HG02798 (cell line): ENCODE results near the gene PLXND1.

Source experiments
- ATAC-seq: cut with Tn5 transposase; IDR thresholded peaks from one replicate; pipeline ENCODE4 v1.9.1; 2021; ENCODE audit warnings: mild to moderate bottlenecking; ENCODE audit not compliant: unreplicated experiment, poor library complexity

Gene PLXND1

GRCh38 chr3:129535075-129535474 is 71.4 kb downstream of the PLXND1 start:
- ATAC-seq, result no peak

- ATAC-seq, result no peak
These were observed 71.9 kb downstream of the PLXND1 start for GRCh38 chr3:129534428-129535027.

- no peak for ATAC-seq
These were observed 73.1 kb downstream of the PLXND1 start for GRCh38 chr3:129533406-129533805.

GRCh38 chr3:129532261-129532660 is 74.2 kb downstream of the PLXND1 start:
- no peak for ATAC-seq

- ATAC-seq, result no peak
These were observed 74.8 kb downstream of the PLXND1 start for GRCh38 chr3:129531699-129532098.

GRCh38 chr3:129530821-129531220 is 75.7 kb downstream of the PLXND1 start:
- ATAC-seq, result no peak

GRCh38 chr3:129530251-129530791 is 76.2 kb downstream of the PLXND1 start:
- no peak for ATAC-seq

GRCh38 chr3:129529436-129530210 is 76.9 kb downstream of the PLXND1 start:
- no peak for ATAC-seq

- ATAC-seq, result no peak
These were observed 77.8 kb downstream of the PLXND1 start, which contains the start of gene RHO for GRCh38 chr3:129528589-129529100. RHO (plus strand) TSS chr3:129528639; CDS start chr3:129528734, 95 bp downstream.

- ATAC-seq, result no peak
These were observed 79.2 kb downstream of the PLXND1 start for GRCh38 chr3:129527262-129527661.

GRCh38 chr3:129526121-129526900 is 80.2 kb downstream of the PLXND1 start:
- peak; percentile 80 for ATAC-seq

GRCh38 chr3:129525341-129525968 is 81.0 kb downstream of the PLXND1 start:
- no peak for ATAC-seq

- no peak for ATAC-seq
These were observed 82.4 kb downstream of the PLXND1 start for GRCh38 chr3:129524081-129524480.

GRCh38 chr3:129522953-129523352 is 83.5 kb downstream of the PLXND1 start:
- no peak for ATAC-seq

- no peak for ATAC-seq
These were observed 84.9 kb downstream of the PLXND1 start for GRCh38 chr3:129521611-129522010.

- no peak for ATAC-seq
These were observed 85.5 kb downstream of the PLXND1 start for GRCh38 chr3:129520960-129521359.

- ATAC-seq, result no peak
These were observed 86.4 kb downstream of the PLXND1 start for GRCh38 chr3:129519896-129520715.

- no peak for ATAC-seq
These were observed 87.0 kb downstream of the PLXND1 start for GRCh38 chr3:129519449-129519848.

- no peak for ATAC-seq
These were observed 87.9 kb downstream of the PLXND1 start for GRCh38 chr3:129518581-129518980.
